Right ventricle myocardium inferior (tissue), 1 donor: ENCODE results near the gene INCA1. TPM values are rescaled to one million over a fixed set of nuclear protein-coding genes. Genes with fewer than 3 reads are reported as not detected.
"Not testable (repeated sequence)": the region's sequence is repeated elsewhere in the genome, so short reads cannot be mapped to it uniquely, and the experiment has no call there.

Experiments
- ATAC-seq: fragments of 200-7000 bp; cut with Tn5 transposase; one replicate; pipeline ENCODE4 v1.9.1; 2020; ENCODE audit warnings: mild to moderate bottlenecking, moderate library complexity
- DNase-seq: peaks from one replicate; pipeline ENCODE4 v3.0.0; 2021; ENCODE audit errors: missing footprints
- intact Hi-C: fragments of 100-400 bp; cut with DNase I; formaldehyde crosslinking; loops from one replicate; pipeline ENCODE4 v1.11.0; 2022
- long read RNA-seq: library from polyadenylated mRNA; unstranded; transcript quantifications from one replicate; pipeline ENCODE4 v2.0.0, GENCODE V29; 2021
- total RNA-seq: library from RNA; stranded (reverse); fragmentation: NEBNext Ultra II Directional; extraction: Animal tissue kit (Norgen Biotek cat#: 25700); gene quantifications from one replicate; pipeline ENCODE4 v1.2.1, GENCODE V29; 2021
- donor health status: DM: no; HTN: yes; CAD: no; lungs with severe emphysema.

The INCA1 gene
- total RNA-seq: 2.4 TPM
- long read RNA-seq, partial matches to known transcripts: 0 of 3 reads
- long read RNA-seq, other reads (novel, unspliced or antisense): 3 of 3 reads

GRCh38 chr17:4997302-4998026 lies at the start of gene INCA1, which contains the start of gene KIF1C:
Gene INCA1 (minus strand): TSS chr17:4997522. CDS start chr17:4994437, 3,085 bp downstream.
Gene KIF1C (plus strand): TSS chr17:4997950. CDS start chr17:5000247, 2,297 bp downstream.
- ATAC-seq (peak; percentile 91), DNase-seq (peak; percentile 97)
- intact Hi-C loops: no loop called here

GRCh38 chr17:5045496-5045895 lies 48.2 kb upstream of the INCA1 start:
- intact Hi-C loops: no loop called here
- no peak for DNase-seq

GRCh38 chr17:5044630-5045029 lies 47.3 kb upstream of the INCA1 start:
- ATAC-seq (no peak), DNase-seq (no peak)
- intact Hi-C loops: no loop called here

More at GRCh38 chr17:5045496-5045895, 48.2 kb upstream of the INCA1 start:
- no peak for ATAC-seq

- DNase-seq (no peak), ATAC-seq (no peak)
- intact Hi-C loops: no loop called here
Measured at GRCh38 chr17:5043524-5043923, 46.2 kb upstream of the INCA1 start.

- DNase-seq (no peak), ATAC-seq (no peak)
- intact Hi-C loops: no loop called here
Measured at GRCh38 chr17:5042157-5043022, 45.1 kb upstream of the INCA1 start.

- DNase-seq: no peak
- ATAC-seq: no peak
- intact Hi-C loops: no loop called here
Measured at GRCh38 chr17:5035315-5035714, 38.0 kb upstream of the INCA1 start, which contains the start of gene SLC52A1. Gene SLC52A1 (minus strand): TSS chr17:5035426. CDS start chr17:5034606, 820 bp downstream.

GRCh38 chr17:5034651-5035050 lies 37.3 kb upstream of the INCA1 start:
- no peak for DNase-seq
- no peak for ATAC-seq
- intact Hi-C loops: no loop called here

GRCh38 chr17:5034063-5034462 lies 36.7 kb upstream of the INCA1 start:
- intact Hi-C loops: no loop called here
- DNase-seq (no peak), ATAC-seq (no peak)

- ATAC-seq (no peak), DNase-seq (no peak)
- intact Hi-C loops: no loop called here
Measured at GRCh38 chr17:5033352-5034015, 36.2 kb upstream of the INCA1 start.

- intact Hi-C loops: no loop called here
- no peak for ATAC-seq
Measured at GRCh38 chr17:5032865-5033264, 35.5 kb upstream of the INCA1 start.

GRCh38 chr17:5031365-5032082 lies 34.2 kb upstream of the INCA1 start:
- peak; percentile 89 for DNase-seq
- intact Hi-C loops: loop anchor here (1.0 kb wide), 1 partner anchor 31 kb away; no protein-coding TSS in a partner anchor
- ATAC-seq: peak; percentile 73

More at GRCh38 chr17:5032865-5033264, 35.5 kb upstream of the INCA1 start:
- DNase-seq: no peak

GRCh38 chr17:5030168-5030567 lies 32.8 kb upstream of the INCA1 start:
- DNase-seq, intact Hi-C loops, ATAC-seq: not testable (repeated sequence)

- DNase-seq: no peak
- intact Hi-C loops: no loop called here
- no peak for ATAC-seq
Measured at GRCh38 chr17:5027916-5028315, 30.6 kb upstream of the INCA1 start.

GRCh38 chr17:5027299-5027698 lies 30.0 kb upstream of the INCA1 start:
- intact Hi-C loops: no loop called here
- no peak for DNase-seq
- no peak for ATAC-seq

GRCh38 chr17:5024604-5025003 lies 27.3 kb upstream of the INCA1 start:
- ATAC-seq (no peak), DNase-seq (no peak)
- intact Hi-C loops: no loop called here

- DNase-seq: no peak
- intact Hi-C loops: no loop called here
- ATAC-seq: peak; percentile 11
Measured at GRCh38 chr17:5023588-5024147, 26.3 kb upstream of the INCA1 start.

- ATAC-seq (no peak), DNase-seq (no peak)
- intact Hi-C loops: no loop called here
Measured at GRCh38 chr17:5022171-5022711, 24.9 kb upstream of the INCA1 start.

- ATAC-seq (no peak), DNase-seq (no peak)
Measured at GRCh38 chr17:5020502-5021023, 23.2 kb upstream of the INCA1 start.

More at GRCh38 chr17:5020502-5021023, 23.2 kb upstream of the INCA1 start:
- intact Hi-C loops: no loop called here
